HG03354 (cell line): Measurements from ENCODE around the gene ZNF565.
"Not testable (repeated sequence)": the region's sequence is repeated elsewhere in the genome, so short reads cannot be mapped to it uniquely, and the experiment has no call there.

Experiments
- ATAC-seq: cut with Tn5 transposase; IDR thresholded peaks from one replicate; pipeline ENCODE4 v1.9.1; 2021; ENCODE audit warnings: mild to moderate bottlenecking; ENCODE audit not compliant: unreplicated experiment, poor library complexity, severe bottlenecking

Gene ZNF565

DNA sequence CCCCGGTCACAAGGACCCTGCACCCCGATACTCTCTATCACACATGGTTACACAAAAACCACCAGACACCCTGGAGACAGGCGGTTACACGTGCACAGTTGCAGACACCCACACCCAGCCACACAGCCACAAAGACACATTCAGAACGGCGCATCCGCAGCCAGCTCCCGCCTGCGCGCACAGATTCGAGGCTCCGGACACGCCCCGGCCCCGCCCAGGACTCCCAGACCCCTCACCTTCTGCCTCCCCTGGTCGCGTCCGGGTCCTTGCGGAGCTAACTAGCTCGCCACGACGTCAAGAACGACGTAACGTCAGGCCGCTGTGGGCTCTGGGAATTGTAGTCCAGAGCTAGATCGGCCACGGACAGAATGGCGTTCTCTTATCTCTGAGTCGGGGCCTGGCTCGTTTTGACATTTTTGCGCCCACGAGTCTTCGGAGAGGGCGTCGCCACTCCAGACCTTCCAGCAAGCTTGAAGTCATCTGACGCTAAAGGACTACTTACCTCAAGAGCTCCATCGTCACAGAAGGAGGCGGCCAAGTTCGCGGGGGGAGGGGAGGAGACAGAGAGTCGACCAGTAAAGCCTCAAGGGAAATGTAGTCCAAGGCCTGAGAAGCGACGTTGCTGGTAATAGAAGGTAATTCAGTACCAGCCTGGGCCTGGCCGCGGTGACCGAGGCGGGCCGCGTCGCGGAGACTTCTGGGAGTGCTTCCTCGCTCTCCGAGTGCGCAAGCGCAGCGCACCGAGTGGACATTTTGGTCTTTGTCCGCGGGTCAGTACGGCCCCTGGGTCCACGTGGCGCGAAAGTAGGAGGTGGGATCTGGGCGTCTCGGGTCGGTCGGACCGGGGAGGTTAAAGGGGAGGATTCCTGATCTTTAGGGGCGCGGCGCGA is at the start of gene ZNF565, which contains the start of gene ZNF146:
TSS of gene ZNF565 (minus strand) at position 280 of the 890 bp plus-strand sequence. CDS start 12,680 bp downstream, outside the sequence.
TSS of gene ZNF146 (plus strand) at position 721 of the 890 bp plus-strand sequence. CDS start 21,335 bp downstream, outside the sequence.
- ATAC-seq: peak; percentile 93

- ATAC-seq: no peak
Observed at GRCh38 chr19:36259211-36259610, 44.7 kb upstream of the ZNF565 start.

DNA sequence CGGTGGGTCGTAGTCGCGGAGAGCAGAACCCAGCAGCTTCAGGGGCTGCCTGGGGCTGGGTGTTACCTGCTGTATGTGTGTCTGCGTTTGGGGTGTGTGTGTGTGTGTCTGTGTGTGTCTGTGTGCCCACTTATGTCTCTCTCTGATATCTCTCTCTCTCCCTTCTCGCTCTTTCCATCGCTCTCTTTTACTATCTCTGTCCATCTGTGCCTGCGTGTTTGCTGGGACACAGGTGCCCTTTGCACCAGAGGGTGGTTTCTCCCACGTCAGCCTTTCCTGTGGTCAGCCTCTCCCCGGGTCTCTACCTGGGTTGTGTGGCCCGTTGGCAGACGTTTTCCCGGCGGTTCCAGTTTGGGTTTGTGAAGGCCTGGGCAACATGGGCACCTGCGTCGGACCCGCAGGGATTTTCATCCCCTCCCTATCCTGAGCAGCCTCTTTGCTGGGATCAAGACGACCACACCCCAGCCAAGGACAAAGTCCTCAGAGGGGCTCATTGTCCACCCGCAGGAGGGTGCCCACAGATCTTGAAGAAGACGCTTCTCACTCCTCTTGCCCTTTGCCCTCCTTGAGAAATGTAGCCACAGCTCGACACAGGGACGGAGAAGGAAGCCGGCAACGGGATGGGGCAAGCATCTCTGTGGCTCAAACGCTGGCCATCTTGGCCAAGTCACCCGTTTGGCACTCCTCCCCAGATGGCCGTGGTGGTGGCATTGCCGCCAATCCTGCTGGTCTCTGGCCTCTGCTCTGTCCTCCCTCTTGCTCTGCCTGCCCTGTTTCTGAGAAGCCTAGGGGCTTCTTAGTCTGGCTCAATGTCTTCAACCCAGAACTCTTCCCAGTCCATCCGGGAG is 43.8 kb upstream of the ZNF565 start:
- no peak for ATAC-seq

- no peak for ATAC-seq
Observed at GRCh38 chr19:36257520-36257876, 43.0 kb upstream of the ZNF565 start.

DNA sequence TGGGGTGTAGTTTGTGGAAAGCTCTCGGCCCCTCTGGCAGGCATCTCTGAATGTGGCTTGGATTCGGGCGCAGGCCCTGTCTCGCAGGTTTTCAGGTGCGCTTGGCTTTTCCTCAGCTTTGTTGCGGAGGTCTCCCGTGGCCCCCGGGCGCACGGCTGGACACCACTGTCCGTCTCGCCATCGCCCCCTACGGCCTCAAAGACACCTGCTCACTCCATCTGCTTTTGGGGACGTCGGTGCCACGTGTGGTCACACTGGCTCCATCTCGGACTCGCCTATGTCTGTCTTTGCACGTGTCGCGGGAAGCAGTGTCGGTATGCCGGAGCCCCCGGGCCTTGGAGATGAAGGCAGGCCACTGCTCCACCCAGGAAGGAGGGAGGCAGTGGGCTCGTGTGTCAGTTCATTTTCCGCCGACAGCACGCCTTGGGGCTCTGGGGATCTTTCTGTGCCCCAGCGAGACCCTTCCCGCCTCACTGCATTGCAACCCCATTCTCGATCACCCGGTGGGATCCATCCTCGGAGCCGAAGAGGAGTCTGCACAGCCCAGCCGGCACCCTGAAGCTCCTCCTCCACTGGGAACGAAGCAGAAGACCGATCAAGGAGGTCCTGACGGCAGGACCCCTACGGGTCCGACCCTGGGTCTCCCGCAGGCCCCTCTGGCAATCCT is 42.5 kb upstream of the ZNF565 start:
- no peak for ATAC-seq

DNA sequence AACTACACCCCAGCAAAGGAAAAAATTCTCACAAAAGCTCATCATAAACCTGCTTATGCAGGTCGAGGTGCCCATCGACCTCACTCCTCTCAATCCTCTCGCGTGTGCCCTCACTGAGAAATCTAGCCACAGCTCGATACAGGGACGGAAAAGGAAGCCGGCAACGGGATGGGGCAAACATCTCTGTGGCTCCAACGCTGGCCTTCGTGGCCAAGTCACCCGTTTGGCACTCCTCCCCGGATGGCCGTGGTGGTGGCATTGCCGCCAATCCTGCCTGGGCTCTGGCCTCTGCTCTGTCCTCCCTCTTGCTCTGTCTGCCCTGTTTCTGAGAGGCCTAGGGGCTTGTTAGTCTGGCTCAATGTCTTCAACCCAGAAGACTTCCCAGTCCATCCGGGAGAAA is 41.6 kb upstream of the ZNF565 start:
- no peak for ATAC-seq

DNA sequence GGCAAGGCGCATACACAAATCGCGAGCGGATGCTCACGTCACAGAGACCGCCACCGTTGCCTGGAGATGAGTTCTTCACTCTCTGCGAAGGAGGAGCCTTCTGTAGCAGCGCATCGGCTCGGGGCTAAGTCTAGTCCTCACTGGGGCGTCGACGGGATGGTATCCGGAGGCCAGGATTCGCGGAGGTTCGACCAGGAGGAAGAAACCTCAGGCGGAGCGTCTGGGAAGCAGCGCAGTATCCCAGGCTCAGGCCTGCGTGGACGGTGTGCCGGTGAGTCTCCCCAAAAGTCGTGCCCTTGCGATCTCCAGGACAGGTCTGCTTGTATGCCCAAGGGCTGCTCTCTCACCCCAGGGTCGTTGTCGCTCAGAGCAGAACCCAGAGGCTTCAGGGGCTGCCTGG is 40.9 kb upstream of the ZNF565 start:
- ATAC-seq: no peak

- no peak for ATAC-seq
Observed at GRCh38 chr19:36254848-36255247, 40.4 kb upstream of the ZNF565 start.

DNA sequence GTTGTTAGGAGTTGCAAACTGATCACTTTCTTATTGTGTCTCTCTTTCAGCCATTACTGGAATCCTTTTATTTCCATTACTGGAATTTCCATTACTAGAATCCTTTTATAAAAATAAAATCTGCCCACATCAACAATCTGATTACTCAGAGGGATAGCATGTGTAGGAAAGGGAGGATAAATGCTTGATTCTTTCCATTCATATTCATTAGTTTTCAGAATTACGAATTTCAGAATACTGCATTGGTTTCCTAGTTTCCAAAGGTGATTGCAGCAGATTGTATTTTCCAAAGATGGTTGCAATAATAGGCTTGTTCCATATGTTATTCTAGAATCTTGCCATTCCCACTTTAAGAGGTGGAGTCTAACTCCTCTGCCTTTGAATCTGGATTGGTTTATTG is 37.6 kb upstream of the ZNF565 start:
- no peak for ATAC-seq

DNA sequence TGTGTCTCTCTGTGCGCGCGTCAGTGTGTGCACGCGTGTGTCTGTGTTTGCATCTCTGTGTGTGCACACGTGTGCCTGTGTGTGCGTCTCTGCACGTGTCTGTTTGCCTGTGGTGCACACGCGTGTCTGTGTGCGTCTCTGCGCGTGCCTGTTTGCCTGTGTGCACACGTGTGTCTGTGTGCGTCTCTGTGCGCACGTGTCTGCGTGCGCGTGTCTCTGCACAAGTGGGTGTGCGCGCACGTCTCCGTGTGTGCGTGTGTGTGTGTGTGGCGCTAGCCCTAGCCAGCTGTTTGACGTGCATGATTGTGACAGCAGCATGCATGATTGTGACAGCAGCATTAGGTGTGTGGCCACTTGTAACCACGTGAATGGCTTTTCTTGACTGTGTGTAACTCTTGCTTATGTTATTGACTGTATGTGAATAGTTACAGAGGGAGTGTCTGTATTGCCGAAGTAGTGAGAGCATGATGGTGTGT is 31.6 kb upstream of the ZNF565 start:
- no peak for ATAC-seq

DNA sequence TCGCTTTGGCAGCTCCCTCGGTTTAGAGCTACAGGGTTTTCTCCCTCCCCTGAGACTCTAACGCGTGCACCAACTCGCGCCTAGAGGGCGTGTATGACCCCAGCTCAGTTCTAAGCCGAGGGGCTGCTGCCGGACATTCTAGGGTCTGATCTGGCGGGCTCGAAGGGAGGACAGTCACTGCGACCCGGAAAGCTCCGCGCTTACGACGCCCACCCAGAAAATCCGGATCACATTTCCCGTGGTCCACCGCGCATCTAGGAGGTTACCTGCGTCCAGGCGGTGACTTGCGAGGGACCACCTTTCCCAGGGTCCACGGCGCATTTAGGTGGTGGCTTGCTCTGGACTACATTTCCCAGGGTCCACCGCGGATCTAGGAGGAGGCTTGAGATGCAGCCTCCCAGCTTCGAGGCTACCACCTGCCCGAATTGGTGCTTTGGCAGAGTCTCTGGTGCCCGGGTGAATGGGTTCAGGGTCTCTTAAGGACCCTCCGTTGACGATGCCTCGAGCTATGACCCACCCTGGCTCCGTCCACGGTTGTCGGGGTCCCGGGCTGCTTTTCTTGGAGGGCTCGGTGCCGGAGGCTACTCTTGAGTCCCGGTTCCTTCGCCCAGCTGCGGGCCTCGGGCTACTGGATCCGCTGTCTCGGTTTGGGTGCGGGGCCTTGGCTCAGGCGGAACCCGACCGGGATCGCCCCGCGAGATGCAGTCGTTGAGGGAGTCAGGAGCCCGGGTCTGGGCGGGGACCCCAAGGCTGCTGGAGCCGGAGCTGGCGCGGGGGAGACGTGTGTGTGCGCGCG is 30.9 kb upstream of the ZNF565 start:
- no peak for ATAC-seq

DNA sequence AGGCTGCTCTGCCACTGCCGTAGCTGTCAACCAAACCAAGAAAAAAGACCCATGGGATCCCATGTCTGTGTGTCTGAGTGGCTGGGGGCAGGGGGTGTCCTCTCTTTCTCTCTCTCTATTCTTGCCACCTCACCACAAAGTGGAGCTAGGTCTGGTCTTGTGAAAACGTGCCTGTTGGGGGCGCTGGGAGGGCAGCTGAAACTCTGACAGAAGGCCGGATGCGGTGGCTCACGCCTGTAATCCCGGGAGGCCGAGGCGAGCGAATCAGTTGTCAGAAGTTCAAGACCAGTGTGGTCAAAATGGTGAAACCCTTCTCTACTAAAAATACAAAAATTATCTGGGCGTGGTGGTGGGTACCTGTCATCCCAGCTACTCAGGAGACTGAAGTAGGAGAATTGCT is 29.6 kb upstream of the ZNF565 start:
- no peak for ATAC-seq

GRCh38 chr19:36236946-36237310 is 22.5 kb upstream of the ZNF565 start:
- ATAC-seq: no peak

GRCh38 chr19:36236304-36236945 is 22.0 kb upstream of the ZNF565 start:
- ATAC-seq: no peak

DNA sequence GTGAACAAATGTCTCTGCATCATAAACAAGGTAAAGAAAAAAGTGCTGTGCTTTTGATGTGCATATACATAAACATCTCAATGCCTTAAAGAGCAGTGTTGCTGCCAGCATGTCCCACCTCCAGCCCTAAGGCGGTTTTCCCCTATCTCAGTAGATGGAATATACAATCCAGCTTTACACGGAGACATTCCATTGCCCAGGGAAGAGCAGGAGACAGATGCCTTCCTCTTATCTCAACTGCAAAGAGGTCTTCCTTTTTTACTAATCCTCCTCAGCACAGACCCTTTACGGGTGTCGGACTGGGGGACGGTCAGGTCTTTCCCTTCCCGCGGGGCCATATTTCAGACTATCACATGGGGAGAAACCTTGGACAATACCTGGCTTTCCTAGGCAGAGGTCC is 19.2 kb upstream of the ZNF565 start:
- ATAC-seq: not testable (repeated sequence)

DNA sequence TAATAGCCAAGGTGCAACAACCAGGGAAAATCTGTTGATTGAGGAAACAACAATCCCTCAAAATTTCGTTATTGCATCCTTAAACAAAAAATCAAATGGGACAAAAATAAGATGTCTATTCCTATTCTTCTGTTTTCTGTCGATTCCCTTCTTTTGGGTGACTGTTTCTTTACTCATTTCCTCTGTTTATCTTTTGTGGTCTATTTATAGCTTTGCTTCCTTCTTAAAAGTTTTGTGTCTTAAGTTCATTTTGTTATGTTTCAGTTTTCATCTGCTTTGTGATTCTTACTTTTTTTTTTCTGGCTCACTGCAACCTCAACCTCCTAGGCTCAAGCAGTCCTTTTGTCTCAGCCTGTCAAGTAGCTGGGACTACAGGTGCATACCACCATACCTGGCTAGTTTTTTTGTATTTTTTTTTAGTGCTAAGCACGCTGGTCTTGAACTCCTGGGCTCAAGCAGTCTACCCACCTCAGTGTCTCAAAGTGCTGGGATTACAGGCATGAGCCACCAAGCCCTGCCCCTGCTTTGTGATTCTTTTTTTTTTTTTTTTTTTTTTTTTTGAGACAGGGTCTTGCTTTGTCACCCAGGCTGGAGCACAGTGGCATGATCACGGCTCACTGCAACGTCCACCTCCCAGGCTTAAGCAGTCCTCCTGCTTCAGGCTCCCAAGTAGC is 10.9 kb upstream of the ZNF565 start:
- ATAC-seq: no peak

DNA sequence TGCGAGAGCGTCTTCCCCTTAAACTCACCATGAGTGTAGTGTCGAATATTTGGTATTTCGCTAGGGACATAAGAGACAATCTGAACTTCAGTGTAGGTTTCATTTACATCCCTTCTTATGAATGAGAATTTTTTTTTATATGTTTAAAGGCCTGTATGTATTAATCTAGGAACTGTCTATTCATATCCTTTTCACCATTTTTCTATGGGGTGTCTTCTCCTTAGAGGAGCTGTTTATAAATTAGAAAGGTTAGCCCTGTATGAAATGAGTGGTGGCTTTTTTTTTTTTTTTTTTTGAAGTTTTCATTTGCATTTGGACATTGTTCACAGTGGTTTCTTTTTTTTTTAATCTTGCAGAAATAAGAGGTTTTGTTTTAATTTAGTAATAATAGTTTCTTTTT is 8.0 kb upstream of the ZNF565 start:
- ATAC-seq: no peak

- ATAC-seq: no peak
Observed at GRCh38 chr19:36221474-36221873, 7.0 kb upstream of the ZNF565 start.
